ENCODE data around the gene TNIP1.

TNIP1 gene

DNA sequence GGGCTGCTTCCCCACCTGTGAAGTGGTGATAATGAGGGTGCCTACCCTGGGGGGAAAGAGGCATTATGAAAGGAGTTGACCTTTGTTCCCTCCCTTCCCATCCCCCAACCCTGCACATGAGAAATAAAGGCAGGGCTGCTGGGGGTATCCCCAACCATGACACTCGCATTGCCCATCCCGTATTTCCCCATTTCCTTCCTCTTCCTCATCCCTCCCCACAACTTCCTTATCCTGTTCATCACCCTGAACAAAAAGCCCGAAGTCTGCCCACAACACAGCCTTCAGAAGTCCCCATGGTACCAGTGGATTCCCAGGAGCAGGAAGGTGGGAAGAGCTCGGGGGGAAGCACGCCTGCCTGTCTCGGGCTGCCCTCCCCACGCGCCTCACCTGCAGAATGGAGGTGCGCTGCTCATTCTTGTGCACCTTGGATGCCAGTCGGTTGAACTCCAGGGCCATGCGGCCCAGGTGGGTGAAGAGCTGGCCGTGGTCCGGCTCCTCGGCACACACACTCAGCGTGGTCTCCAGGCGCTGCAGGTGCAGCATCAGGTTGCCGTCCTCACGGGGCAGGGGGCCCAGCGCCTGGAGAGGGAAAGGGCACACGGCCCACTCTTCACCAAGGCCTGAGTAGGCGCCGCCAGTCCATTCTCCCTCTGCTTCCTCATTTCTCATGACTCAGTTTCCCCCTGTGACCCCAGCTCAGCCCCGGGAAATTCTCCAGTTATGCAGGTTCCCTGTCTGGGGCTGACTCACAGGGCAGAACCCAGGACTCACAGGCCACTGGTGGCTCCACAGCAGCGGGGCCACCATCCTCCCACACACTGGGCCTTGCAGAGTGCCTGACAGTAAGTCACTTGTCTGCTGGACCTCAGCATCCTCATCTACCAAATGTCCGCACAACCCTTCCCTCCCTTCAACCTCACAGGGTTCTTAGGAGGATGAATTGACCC is 24.2 kb downstream of the TNIP1 start:
- Histone ChIP-seq H3K4me3 (ENCODE audit: low read length) (no peak overlapping the region), H3K36me3 (ENCODE audit: control insufficient read depth, insufficient read depth, low read length) (peaks cover 20% of the 10 kb centered on the region), H3K9ac (ENCODE audit: low read length) (no peak overlapping the region), H3K27me3 (ENCODE audit: control insufficient read depth, insufficient read depth, low read length) (no peaks in the 10 kb centered on the region), H3K9me3 (ENCODE audit: control insufficient read depth, low read length) (no peaks in the 10 kb centered on the region), H3K4me1 (ENCODE audit: control insufficient read depth, insufficient read depth, low read length) (peaks cover 8% of the 10 kb centered on the region)

- H3K27me3 ChIP-seq (ENCODE audit: control insufficient read depth, insufficient read depth, low read length) = no peaks in the 10 kb centered on the region
- H3K9ac ChIP-seq (ENCODE audit: low read length) = no peak overlapping the region
- no peak overlapping the region for H3K4me3 ChIP-seq (ENCODE audit: low read length)
- no peaks in the 10 kb centered on the region for H3K9me3 ChIP-seq (ENCODE audit: control insufficient read depth, low read length)
- peaks cover 21% of the 10 kb centered on the region for H3K36me3 ChIP-seq (ENCODE audit: control insufficient read depth, insufficient read depth, low read length)
- peaks cover 8% of the 10 kb centered on the region for H3K4me1 ChIP-seq (ENCODE audit: control insufficient read depth, insufficient read depth, low read length)
Observed at GRCh38 chr5:151055336-151055735, 25.5 kb downstream of the TNIP1 start.

- no peaks in the 10 kb centered on the region for H3K27me3 ChIP-seq (ENCODE audit: control insufficient read depth, insufficient read depth, low read length)
- H3K9ac ChIP-seq (ENCODE audit: low read length) = no peak overlapping the region
- H3K36me3 ChIP-seq (ENCODE audit: control insufficient read depth, insufficient read depth, low read length) = peaks cover 21% of the 10 kb centered on the region
- H3K4me1 ChIP-seq (ENCODE audit: control insufficient read depth, insufficient read depth, low read length) = peaks cover 8% of the 10 kb centered on the region
- no peak overlapping the region for H3K4me3 ChIP-seq (ENCODE audit: low read length)
- no peaks in the 10 kb centered on the region for H3K9me3 ChIP-seq (ENCODE audit: control insufficient read depth, low read length)
Observed at GRCh38 chr5:151054709-151055108, 26.1 kb downstream of the TNIP1 start.

GRCh38 chr5:151053796-151054462 is 26.9 kb downstream of the TNIP1 start:
- Histone ChIP-seq H3K9ac (ENCODE audit: low read length) (no peak overlapping the region), H3K27me3 (ENCODE audit: control insufficient read depth, insufficient read depth, low read length) (no peaks in the 10 kb centered on the region), H3K9me3 (ENCODE audit: control insufficient read depth, low read length) (no peaks in the 10 kb centered on the region), H3K4me1 (ENCODE audit: control insufficient read depth, insufficient read depth, low read length) (peaks cover 8% of the 10 kb centered on the region), H3K4me3 (ENCODE audit: low read length) (no peak overlapping the region), H3K36me3 (ENCODE audit: control insufficient read depth, insufficient read depth, low read length) (peaks cover 18% of the 10 kb centered on the region)

DNA sequence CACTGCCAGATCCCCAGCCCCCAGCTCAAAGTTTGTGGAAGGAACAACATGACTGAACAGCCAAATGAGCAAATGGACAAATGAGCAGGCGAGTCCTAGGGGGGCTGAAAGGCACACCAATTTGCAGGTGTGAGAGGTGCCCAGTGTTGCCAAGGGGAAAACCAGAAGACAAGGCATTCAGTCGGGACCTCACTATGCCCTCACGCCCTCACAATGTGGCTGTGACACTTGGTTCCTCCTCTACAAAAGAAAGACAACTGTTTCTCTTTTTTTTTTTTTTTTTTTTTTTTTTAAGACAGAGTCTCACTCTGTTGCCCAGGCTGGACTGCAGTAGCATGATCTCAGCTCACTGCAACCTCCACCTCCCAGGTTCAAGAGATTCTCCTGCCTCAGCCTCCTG is 28.0 kb downstream of the TNIP1 start:
- Histone ChIP-seq H3K36me3 (ENCODE audit: control insufficient read depth, insufficient read depth, low read length) (peaks cover 19% of the 10 kb centered on the region), H3K27me3 (ENCODE audit: control insufficient read depth, insufficient read depth, low read length) (no peaks in the 10 kb centered on the region)

GRCh38 chr5:151051931-151052608 is 28.8 kb downstream of the TNIP1 start:
- H3K4me3 ChIP-seq (ENCODE audit: low read length) = no peak overlapping the region
- H3K36me3 ChIP-seq (ENCODE audit: control insufficient read depth, insufficient read depth, low read length) = peaks cover 21% of the 10 kb centered on the region
- no peaks in the 10 kb centered on the region for H3K9me3 ChIP-seq (ENCODE audit: control insufficient read depth, low read length)
- H3K4me1 ChIP-seq (ENCODE audit: control insufficient read depth, insufficient read depth, low read length) = peaks cover 8% of the 10 kb centered on the region
- no peaks in the 10 kb centered on the region for H3K27me3 ChIP-seq (ENCODE audit: control insufficient read depth, insufficient read depth, low read length)
- no peak overlapping the region for H3K9ac ChIP-seq (ENCODE audit: low read length)

More for the DNA sequence above, 28.0 kb downstream of the TNIP1 start:
- Histone ChIP-seq H3K4me1 (ENCODE audit: control insufficient read depth, insufficient read depth, low read length) (peaks cover 8% of the 10 kb centered on the region), H3K9me3 (ENCODE audit: control insufficient read depth, low read length) (no peaks in the 10 kb centered on the region), H3K9ac (ENCODE audit: low read length) (no peak overlapping the region), H3K4me3 (ENCODE audit: low read length) (no peak overlapping the region)

GRCh38 chr5:151051066-151051930 is 29.5 kb downstream of the TNIP1 start:
- H3K9me3 ChIP-seq (ENCODE audit: control insufficient read depth, low read length) = no peaks in the 10 kb centered on the region
- H3K27me3 ChIP-seq (ENCODE audit: control insufficient read depth, insufficient read depth, low read length) = no peaks in the 10 kb centered on the region
- H3K4me3 ChIP-seq (ENCODE audit: low read length) = no peak overlapping the region
- peaks cover 21% of the 10 kb centered on the region for H3K36me3 ChIP-seq (ENCODE audit: control insufficient read depth, insufficient read depth, low read length)
- H3K4me1 ChIP-seq (ENCODE audit: control insufficient read depth, insufficient read depth, low read length) = peaks cover 8% of the 10 kb centered on the region
- no peak overlapping the region for H3K9ac ChIP-seq (ENCODE audit: low read length)

GRCh38 chr5:151048526-151048925 is 32.3 kb downstream of the TNIP1 start:
- Histone ChIP-seq H3K4me1 (ENCODE audit: control insufficient read depth, insufficient read depth, low read length) (no peaks in the 10 kb centered on the region), H3K4me3 (ENCODE audit: low read length) (no peak overlapping the region), H3K9ac (ENCODE audit: low read length) (no peak overlapping the region), H3K9me3 (ENCODE audit: control insufficient read depth, low read length) (no peaks in the 10 kb centered on the region), H3K36me3 (ENCODE audit: control insufficient read depth, insufficient read depth, low read length) (peaks cover 16% of the 10 kb centered on the region), H3K27me3 (ENCODE audit: control insufficient read depth, insufficient read depth, low read length) (no peaks in the 10 kb centered on the region)

DNA sequence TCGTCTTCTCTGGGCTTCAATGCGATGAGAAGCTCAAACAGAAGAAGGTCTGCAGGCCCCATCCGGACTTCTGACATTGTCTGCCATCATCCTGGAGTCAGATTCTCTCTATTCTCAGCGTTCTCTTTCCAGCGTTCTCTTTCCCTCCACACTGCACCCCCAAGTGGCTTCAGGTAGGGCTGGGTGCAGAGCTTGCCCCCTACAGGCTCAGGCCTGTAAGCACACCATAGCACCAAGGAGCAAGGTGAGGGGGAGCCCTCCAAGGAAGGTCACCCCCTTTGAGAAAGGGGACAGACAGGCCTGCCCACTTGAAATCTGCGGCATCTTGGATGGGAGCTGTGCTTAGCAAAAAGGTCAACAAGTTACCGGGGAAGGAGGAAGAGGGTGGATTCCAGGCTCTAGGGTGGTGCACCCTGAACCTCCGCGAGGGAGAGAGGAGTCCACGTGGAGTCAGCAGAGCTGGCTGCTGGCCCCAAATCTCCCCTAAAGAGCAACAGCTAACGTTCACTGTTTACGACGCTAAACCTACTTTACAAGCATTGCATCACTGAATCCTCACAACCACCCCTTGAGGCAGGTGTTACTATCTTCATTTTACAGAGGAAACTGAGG is 32.9 kb downstream of the TNIP1 start:
- H3K36me3 ChIP-seq (ENCODE audit: control insufficient read depth, insufficient read depth, low read length) = peaks cover 16% of the 10 kb centered on the region
- H3K27me3 ChIP-seq (ENCODE audit: control insufficient read depth, insufficient read depth, low read length) = no peaks in the 10 kb centered on the region
- no peak overlapping the region for H3K9ac ChIP-seq (ENCODE audit: low read length)
- no peaks in the 10 kb centered on the region for H3K9me3 ChIP-seq (ENCODE audit: control insufficient read depth, low read length)
- H3K4me3 ChIP-seq (ENCODE audit: low read length) = no peak overlapping the region
- H3K4me1 ChIP-seq (ENCODE audit: control insufficient read depth, insufficient read depth, low read length) = no peaks in the 10 kb centered on the region

GRCh38 chr5:151042453-151043093 is 38.3 kb downstream of the TNIP1 start:
- peaks cover 7% of the 10 kb centered on the region for H3K4me1 ChIP-seq (ENCODE audit: control insufficient read depth, insufficient read depth, low read length)

More at GRCh38 chr5:151042453-151043093, 38.3 kb downstream of the TNIP1 start:
- Histone ChIP-seq H3K9ac (ENCODE audit: low read length) (no peak overlapping the region), H3K36me3 (ENCODE audit: control insufficient read depth, insufficient read depth, low read length) (peaks cover 28% of the 10 kb centered on the region), H3K4me3 (ENCODE audit: low read length) (no peak overlapping the region), H3K27me3 (ENCODE audit: control insufficient read depth, insufficient read depth, low read length) (no peaks in the 10 kb centered on the region), H3K9me3 (ENCODE audit: control insufficient read depth, low read length) (no peaks in the 10 kb centered on the region)
